Fibroblast of skin of right quadriceps (primary cell): ENCODE data around the gene STYXL2.

ENCODE experiments used
- DNase-seq: peaks from one replicate; pipeline ENCODE4 v3.0.0-alpha.2; 2013

The STYXL2 gene

DNA sequence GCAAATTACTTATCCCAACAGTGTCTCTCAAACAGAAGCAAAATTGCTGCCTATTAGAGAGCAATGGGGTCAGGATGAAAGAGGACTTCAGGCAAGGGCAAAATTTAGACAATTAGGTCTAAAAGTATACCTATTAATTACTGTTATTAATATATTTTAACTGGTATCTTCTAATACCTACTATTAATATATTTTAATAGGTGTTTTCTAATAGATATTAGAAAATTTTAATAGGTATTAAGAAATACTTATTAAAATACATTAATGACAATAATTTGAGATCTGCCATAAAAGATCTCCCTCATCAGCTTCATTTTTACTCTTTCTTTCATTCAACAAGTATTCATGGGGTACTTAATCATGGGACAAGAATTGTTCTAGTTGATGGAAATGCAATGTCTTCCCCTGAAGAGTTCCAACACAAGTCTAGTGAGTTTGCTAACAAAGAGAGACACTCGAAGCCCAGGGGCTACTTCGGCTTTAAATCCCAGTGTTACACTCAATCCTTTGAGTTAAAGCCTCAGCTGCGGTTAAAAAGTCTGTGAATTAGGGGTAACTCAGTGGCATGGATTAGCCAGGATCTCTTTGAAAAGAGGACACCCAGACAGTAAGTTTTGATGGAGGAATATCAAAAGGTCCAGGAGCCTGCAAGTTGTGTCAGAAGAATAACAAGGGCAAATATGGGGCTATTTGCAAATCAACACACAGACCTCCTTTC is 44.1 kb downstream of the STYXL2 start:
- DNase-seq = no peak

DNA sequence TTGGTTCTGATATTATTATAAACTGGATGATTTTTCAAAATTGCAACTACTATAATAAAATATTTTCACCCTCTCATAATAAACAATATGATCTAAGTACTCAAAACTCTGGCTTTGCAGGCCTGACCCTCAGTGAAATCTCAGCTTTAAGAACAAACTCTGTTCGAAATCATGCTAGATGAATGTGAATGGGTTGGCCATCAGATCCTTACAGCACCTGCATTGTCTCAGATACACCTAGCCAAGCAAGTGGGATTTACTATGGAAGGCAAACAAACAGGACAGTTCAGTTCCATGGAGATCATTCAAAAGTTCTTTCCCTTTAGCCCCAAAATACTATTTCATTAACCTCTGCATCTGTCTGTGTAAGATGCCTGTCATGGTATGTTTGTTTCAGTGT is 44.8 kb downstream of the STYXL2 start:
- no peak for DNase-seq

DNA sequence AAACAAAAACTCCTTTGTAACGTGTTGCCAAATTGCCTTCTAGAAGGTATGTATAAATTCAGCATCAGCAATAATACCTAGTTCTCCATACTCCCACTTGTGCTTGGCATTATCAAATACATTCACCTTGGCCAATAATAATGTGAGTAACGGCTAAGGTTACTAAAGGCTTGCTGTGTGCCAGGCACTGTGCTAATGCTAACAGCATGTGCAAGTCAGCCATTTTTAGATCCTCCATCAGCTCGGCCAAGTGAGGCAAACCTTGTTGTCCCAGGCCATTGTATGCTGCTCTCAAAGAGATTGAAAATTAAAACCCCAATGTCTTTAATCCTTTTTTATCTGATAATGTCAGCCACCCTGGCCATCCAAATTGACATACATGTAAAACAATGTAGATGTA is 48.1 kb downstream of the STYXL2 start:
- no peak for DNase-seq
